GM18526 (cell line): Measurements from ENCODE around the gene ARHGEF28.

Experiments used
- POLR2A ChIP-seq: IDR thresholded peaks from 3 replicates; pipeline ENCODE4 v1.6.1; 2011; ENCODE audit not compliant: insufficient read length; ENCODE audit errors: extremely low read depth

The ARHGEF28 gene

DNA sequence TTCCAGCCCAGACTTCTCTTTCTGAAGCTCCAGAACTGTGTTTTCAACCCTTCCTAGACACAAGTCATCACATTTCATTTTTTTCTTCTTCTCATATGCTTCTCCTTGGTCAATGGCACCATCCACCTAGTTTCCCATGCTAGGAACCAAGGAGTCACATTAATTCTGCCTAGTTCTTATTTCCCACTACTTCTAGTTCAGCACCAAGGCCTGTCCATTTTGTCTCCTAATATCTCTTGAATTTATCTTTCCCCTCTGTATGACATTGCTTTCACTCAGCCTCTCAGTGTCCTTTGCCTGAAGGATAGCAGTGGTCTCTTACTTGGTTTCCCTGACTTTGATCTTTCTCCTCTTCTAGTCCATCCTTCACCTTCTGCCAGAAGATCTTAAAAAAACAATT lies 38.8 kb downstream of the ARHGEF28 start:
- TF ChIP-seq POLR2A = no peak

DNA sequence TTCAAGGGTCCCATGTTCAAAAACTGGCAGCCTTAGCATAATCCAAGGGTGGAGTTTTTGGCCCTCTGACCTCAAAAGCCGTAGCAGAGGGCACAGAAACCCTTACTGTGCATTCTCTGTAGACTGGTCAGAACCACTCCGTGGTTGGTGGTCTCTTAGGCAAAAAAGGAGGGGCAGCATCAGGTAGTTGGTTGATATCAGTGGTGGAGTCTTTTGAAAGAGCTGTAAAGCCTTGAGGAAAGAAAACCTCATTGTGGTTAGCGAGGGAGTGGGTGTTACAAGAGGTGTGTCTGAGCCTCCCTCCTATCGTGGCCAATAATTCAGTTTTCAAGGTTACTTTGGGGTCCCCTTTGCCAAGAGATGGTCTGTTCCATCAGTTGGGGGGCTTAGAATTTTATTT lies 40.9 kb downstream of the ARHGEF28 start:
- no peak for TF ChIP-seq POLR2A

DNA sequence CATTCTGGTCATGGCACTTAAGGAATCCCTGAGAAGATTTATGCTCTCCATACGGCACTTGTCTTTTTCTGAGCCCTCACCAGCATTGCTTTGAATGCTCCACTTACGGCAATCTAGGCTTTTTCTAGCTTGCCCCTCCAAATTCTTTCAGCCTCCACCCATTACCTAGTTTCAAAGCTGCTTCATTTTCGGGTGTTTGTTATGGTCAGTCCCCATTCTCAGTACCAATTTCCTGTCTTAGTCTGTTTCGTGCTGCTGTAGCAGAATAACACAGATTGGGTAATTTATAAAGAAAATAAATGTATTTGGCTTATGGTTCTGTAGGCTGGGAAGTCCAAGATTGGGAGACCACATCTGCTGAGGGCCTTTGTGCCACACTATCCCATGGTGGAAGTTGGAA lies 42.0 kb downstream of the ARHGEF28 start:
- TF ChIP-seq POLR2A = no peak

DNA sequence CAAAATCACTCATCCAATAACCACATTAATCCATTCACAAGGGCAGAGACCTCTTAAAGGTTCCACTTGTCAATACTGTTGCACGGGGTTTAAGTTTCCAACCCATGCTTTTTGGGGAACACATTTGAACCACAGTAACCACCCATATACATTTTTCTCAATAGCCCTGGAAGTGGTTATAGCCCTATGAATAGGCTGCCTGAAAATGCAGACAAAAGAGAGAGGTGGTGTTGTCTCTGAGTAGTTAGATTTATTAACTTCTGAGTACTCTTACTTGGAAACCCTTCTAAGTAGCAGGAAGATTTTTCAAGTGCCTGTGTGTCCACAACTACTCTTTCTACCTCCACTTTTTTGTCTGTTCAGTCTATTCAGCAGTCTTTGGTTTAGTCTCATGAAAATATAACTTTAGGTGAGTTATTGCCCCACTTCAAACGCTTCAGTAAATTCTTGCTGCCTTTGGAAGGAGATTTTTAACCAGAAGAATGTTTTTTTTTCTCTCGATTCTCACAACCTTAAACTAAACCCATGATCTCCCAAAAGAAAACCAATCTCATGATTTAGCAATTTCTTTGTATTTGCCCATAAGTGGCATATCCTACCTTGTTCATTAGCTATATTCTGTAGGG lies 42.6 kb downstream of the ARHGEF28 start:
- no peak for TF ChIP-seq POLR2A

DNA sequence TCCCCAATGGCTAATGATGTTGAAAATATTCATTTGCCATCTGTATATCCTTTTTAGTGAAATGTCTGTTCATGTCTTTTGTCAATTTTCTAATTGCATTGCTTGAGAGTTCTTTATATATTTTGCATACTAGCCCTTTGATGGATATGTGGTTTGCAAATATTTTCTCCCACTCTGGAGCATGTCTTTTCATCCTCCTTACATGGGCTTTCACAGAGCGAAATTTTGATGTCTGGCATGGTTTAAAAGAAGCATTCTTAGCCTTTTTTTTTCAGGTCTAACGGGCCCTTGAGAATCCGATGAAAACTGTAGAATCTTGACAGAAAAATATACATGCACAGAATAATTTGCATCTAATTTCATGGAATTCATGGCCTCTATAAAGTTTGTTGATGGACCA lies 44.7 kb downstream of the ARHGEF28 start:
- no peak for TF ChIP-seq POLR2A

DNA sequence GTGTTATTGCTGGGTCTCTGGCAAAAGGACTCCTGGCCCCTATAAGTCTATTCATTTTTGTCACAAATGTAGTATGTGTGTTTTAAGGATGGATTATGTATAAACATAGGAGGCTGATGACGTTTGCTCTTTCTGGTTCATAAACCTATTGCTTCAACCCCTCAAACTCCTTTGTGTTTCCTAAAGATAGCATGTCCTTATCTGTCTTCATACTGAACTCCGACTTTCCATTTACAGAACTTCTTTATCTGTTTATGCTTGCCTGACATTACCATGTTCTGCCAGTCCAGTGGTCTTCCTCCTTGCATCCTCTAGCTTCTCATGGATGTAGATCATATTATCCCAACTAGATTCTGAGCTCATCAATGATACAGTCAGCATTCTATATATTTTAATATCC lies 46.1 kb downstream of the ARHGEF28 start:
- no peak for TF ChIP-seq POLR2A

DNA sequence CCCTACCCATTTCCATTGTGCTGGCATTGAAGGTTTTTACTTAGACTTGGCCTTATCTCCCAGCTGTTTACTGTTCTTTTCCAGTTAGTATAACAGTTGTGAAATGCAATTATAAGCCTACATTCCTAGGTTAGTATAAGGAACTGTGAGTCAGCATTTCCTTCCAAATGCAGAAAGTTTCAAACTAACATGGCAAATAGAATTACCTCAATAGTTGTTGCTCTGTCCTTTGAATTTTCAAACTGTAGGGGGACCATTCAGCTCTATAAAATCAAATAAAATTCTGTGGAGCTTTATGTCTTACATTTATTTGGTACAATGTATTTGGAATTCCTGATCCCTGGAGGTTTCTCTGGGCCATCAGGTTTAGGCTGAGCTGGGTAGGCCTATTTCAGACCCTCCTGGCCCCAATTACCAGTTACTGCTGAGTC lies 47.2 kb downstream of the ARHGEF28 start:
- no peak for TF ChIP-seq POLR2A

DNA sequence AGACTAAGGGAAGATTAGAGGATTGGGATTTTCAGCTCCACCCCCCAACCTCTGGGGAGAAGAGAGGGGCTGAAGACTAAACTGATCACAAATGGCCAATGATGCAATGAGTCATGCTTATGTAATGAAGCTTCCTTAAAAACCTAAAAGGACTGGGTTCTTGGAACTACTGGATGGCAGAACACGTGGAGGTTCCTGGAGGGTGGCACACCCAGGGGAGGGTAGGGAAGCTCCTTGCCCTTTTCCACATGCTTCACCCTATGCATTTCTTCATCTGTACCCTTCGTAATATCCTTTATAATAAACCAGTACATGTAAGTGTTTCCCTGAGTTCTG lies 48.6 kb downstream of the ARHGEF28 start:
- TF ChIP-seq POLR2A = no peak

DNA sequence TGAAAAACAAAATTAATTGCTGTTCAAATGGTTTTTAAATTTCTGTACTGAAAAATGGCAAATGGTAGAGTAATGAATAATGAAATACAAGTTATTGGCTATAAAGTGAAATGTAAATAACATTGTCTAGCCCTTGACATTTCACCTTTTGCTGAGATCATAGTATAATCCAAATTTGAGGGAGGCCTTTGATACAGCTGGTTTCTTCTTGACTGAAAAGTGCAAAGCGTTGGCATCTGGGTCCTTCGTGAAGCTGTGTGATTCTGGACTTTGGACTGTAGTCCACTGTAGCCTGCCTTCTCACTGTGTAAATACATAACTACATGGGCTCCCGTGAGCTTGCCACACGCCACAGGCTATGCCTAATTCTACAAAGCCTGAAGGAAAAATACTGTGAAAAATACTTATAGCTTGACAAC lies 52.3 kb downstream of the ARHGEF28 start:
- TF ChIP-seq POLR2A = no peak

DNA sequence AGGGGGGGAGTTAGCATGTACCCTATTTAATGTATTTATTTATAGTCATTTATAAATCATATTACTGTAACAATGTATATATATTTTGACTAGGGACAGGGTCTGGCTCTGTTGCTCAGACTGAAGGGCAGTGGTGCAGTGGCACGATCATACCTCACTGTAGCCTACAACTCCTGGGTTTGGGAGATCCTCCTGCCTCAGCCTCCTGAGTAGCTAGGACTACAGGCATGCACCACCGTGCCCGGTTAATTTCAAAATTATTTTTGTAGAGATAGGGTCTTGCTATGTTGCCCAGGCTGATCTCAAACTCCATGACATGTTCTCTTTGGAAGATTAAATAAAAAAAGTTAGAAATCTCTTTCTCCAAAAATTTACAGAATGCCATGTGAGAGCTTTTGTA lies 52.8 kb downstream of the ARHGEF28 start:
- no peak for TF ChIP-seq POLR2A

DNA sequence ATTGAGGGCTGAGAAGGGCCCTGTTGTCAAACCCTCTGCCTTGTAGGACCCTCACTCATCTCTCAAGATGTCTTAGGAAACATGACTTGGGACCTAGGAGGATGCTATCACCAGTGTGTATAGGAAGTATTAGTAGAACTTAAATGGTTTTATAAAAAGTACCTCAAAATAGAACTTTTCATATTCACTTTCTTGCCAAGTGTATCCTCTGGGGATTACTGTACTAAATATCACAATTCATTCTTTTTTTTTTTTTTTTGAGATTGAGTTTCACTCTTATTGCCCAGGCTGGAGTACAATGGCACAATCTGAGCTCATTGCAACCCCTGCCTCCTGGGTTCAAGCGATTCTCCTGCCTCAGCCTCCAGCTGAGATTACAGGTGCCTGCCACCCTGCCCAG lies 56.2 kb downstream of the ARHGEF28 start:
- TF ChIP-seq POLR2A = no peak

DNA sequence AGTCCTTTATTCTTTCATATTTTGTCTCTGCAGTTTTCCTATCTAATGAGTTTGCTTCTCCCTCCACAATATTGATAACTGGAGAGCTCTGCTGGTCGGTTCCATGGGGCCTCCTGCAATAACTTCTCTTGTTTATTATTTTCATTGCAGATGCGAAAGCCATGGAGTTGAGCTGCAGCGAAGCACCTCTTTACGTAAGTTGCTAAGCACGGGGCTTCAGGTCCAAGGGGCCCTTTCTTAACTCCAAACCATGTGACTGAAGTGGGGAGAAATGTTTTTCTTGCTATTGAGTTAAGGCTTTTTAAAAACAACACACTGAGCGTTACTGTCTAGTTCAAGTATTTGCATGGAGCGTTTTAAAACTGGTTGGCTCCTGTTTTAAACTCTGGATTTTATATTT lies 58.7 kb downstream of the ARHGEF28 start:
- TF ChIP-seq POLR2A = no peak

DNA sequence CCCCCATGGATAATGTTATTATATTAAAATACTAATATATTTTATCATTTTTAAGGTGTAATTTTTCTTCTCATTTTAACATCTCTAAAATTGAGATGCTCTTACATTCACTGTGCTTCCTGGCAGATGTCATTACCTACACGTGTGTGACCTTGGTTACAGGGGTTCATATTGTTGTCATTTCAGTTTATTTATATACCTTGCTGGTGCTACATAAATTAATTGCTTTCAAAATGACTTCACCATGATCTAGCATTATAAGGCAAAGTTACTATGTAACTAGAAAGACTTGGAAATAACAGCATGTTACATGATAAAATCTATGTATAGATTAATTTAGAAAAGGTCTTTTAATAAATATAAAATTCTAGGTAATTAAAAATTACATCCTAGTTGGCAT lies 60.9 kb downstream of the ARHGEF28 start:
- TF ChIP-seq POLR2A = no peak

DNA sequence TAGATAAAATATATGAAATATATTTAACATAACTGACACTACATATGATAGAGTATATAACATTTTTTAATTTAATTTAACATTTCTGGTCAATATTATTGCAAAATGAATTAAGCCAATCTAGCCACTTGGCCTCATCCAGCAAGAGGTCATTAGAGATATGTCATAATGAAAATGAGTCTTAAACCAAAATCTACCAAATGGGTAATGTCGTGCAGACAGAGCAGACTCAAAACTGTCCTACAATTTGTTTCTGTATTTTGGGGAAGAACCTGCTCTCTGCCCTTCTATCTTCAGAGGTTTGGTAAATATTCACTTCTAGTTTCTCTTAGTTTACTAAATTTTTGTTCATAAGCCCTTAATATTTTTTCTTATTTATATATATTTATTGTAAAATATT lies 61.4 kb downstream of the ARHGEF28 start:
- TF ChIP-seq POLR2A = no peak

DNA sequence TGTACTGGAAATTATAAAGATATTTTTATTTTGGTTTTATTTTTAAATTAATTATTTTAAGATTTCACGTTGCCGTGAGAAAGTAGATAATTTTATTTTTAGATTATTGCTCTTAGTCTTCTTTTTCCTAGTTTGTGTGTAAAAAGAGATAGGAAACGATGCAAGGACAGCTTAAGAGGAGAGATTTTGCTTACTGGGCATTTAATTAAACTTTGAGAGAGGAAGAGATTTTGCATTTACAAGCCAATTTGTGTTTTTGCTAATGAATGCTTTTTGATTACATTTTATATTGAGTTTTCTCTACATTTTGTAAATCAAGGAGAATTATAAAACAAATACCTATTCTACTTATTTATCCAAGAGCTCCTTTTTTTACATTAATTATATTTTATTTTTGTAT lies 64.0 kb downstream of the ARHGEF28 start:
- no peak for TF ChIP-seq POLR2A

DNA sequence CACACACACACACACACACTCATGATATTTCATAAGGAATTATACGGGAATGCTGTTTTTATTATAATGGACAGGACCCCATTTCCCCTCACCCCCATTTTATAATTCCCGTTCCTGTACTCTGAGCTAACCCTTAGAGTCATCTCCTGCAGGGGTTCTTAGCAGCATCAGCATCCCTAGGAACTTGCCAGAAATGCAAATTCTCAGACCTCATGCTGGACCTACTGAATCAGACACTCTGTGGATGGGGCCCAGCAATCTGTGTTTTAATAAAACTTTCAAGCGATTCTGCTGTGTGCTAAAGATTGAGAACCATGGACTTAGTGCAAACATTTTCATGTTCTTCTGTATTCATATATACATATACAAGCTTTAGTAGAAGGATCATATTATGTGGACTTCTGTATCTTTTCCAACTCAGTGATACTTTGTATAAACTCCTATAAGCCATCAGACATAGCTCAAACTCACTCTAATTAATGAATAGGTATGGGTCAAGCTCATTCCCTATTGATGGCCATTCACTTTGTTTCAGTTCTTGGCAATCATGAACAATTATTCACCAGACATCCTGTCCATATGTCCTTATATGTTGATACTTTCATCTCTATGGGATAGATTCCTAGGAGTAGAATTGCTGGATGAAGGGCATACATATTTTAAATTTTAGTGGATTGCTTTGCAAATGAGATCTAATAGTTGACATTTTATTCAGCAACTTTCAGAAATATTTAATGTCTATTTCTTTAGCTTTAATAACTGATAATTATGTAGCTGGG lies 65.5 kb downstream of the ARHGEF28 start:
- TF ChIP-seq POLR2A = no peak

DNA sequence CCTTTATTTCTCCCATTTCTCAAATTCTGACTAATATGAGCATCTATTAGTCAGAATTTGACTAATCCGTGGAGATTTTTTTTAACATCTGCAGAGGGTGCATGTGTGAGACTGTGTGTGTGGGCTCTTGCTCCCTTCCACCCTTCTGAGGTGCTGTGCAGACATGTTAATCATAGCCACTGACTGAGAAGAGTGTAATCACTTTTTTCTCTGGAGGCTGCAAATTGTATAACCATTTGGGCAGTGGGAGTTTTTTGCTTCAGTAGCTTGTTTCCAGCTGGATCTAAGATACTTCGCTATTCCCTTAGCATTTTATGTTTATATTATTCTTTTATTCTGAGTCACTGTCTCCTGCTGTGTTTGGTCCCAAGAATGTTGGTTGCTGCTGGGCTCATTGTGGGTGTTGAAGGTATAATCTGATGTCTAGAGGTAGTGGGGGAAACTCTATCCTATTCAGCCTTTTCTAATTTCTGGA lies 66.2 kb downstream of the ARHGEF28 start:
- TF ChIP-seq POLR2A = no peak

DNA sequence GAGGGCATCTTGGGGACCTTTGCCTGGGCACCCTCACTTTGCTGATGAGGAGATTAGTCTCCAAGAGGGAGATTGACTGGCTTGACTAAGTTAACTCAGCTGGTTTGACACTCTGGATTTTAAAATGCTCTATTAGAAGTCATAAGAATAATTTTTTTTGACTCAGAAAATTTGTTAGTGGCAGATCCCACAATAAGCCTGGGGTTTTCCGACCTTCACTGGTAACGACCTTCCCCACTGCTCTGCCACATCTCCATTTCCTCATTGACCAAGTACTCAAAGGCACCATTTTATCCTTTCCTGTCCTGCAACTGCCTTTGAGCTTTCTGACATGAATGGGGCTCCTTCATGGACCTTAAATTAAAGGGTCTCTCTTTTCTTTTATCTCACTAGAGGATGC lies 67.0 kb downstream of the ARHGEF28 start:
- TF ChIP-seq POLR2A = no peak
